ENCODE data around the gene SETSIP.
"Not testable (repeated sequence)": the region's sequence is repeated elsewhere in the genome, so short reads cannot be mapped to it uniquely, and the experiment has no call there.

The SETSIP gene

GRCh38 chr1:92031281-92032110 lies 43.7 kb downstream of the SETSIP start:
- ATAC-seq (replicated peaks), result no peak
- Mint-ChIP-seq H3K4me1 (peaks cover 3 to 14% of the 10 kb centered on the region in 2 donors), H3K4me3 (no peak overlapping the region), H3K27ac (no peak overlapping the region), H3K27me3 (peaks cover 38 to 49% of the 10 kb centered on the region in 2 donors), H3K9me3 (peaks cover 0 to 1% of the 10 kb centered on the region in 2 donors), H3K36me3 (no peaks in the 10 kb centered on the region)
- DNase-seq, result no peak

- no peak for ATAC-seq (replicated peaks)
- H3K4me1 Mint-ChIP-seq, result peaks cover 3 to 14% of the 10 kb centered on the region in 2 donors
- no peaks in the 10 kb centered on the region for H3K36me3 Mint-ChIP-seq
- peaks cover 0 to 2% of the 10 kb centered on the region in 2 donors for H3K9me3 Mint-ChIP-seq
- H3K27ac Mint-ChIP-seq, result no peak overlapping the region
- peak overlapping the region; percentile 69 to 82 for H3K4me3 Mint-ChIP-seq
- H3K27me3 Mint-ChIP-seq, result peaks cover 35 to 41% of the 10 kb centered on the region in 2 donors
- no peak for DNase-seq
Measured at GRCh38 chr1:92030656-92031107, 44.5 kb downstream of the SETSIP start.

- Mint-ChIP-seq H3K4me3 (peak overlapping the region; percentile 51 to 61), H3K4me1 (peaks cover 3 to 14% of the 10 kb centered on the region in 2 donors), H3K27ac (no peak overlapping the region), H3K27me3 (peaks cover 29 to 38% of the 10 kb centered on the region in 2 donors), H3K36me3 (no peaks in the 10 kb centered on the region), H3K9me3 (peaks cover 0 to 2% of the 10 kb centered on the region in 2 donors)
- no peak for ATAC-seq (replicated peaks)
- no peak for DNase-seq
Measured at GRCh38 chr1:92029241-92029922, 45.8 kb downstream of the SETSIP start.

GRCh38 chr1:92026806-92027205 lies 48.4 kb downstream of the SETSIP start:
- Mint-ChIP-seq H3K27me3 (peaks cover 27 to 43% of the 10 kb centered on the region in 2 donors), H3K9me3 (peaks cover 0 to 2% of the 10 kb centered on the region in 2 donors), H3K4me3 (no peak overlapping the region), H3K27ac (no peak overlapping the region), H3K4me1 (peaks cover 3 to 14% of the 10 kb centered on the region in 2 donors), H3K36me3 (no peaks in the 10 kb centered on the region)
- DNase-seq (no peak), ATAC-seq (replicated peaks) (no peak)

GRCh38 chr1:92026042-92026441 lies 49.2 kb downstream of the SETSIP start:
- H3K4me3 Mint-ChIP-seq; H3K9me3 Mint-ChIP-seq; H3K36me3 Mint-ChIP-seq; H3K27ac Mint-ChIP-seq; DNase-seq; ATAC-seq (replicated peaks): not testable (repeated sequence)
- peaks cover 23 to 43% of the 10 kb centered on the region in 2 donors for H3K27me3 Mint-ChIP-seq
- peaks cover 3 to 14% of the 10 kb centered on the region in 2 donors for H3K4me1 Mint-ChIP-seq

All from stimulated activated naive B cell treated with anti-CD40 and anti-IgM and Interleukin-4, amounts not matched to agents 10 μg/mL and 1 μg/mL and 100 μg/mL, for 72 hours (primary cell).